ENCODE results near the gene CDC5L.

DNA sequence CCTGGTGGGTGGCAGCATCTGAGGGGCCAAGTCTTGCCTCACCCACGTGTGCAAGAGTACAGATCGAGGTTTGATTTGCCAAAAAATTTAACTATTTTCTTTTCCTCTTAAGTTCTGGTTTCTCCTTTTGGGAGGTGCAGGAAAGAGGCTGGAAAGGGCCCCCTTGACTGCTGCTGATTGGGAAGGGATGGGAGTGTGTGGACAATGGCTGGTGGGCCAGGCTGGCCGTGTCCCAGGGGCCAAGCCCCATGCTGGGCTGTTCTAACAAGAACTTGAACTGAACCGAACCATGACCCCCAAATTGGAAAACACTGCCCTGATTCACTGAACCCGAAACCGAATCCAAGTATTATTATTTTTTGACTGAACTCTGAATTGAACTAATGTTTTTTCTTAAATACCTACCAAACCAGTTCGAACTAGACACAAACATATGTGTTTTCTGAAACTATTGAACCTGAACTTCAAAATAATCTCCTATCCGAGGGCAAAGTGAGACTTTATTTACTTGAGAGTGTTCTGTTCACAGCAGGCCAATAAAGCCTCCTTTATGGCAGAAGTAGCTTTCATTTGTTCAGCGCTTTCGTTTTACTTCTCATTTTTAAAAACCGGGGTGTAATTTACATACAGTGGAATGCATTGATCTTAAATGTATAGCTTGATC lies 91.2 kb downstream of the CDC5L start:
- TF ChIP-seq, protein P1, sequence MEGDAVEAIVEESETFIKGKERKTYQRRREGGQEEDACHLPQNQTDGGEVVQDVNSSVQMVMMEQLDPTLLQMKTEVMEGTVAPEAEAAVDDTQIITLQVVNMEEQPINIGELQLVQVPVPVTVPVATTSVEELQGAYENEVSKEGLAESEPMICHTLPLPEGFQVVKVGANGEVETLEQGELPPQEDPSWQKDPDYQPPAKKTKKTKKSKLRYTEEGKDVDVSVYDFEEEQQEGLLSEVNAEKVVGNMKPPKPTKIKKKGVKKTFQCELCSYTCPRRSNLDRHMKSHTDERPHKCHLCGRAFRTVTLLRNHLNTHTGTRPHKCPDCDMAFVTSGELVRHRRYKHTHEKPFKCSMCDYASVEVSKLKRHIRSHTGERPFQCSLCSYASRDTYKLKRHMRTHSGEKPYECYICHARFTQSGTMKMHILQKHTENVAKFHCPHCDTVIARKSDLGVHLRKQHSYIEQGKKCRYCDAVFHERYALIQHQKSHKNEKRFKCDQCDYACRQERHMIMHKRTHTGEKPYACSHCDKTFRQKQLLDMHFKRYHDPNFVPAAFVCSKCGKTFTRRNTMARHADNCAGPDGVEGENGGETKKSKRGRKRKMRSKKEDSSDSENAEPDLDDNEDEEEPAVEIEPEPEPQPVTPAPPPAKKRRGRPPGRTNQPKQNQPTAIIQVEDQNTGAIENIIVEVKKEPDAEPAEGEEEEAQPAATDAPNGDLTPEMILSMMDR (IDR thresholded peaks at IDR 0.05; ENCODE audit: insufficient read depth, low read depth, low read length) = no peak
- TF ChIP-seq EZH2 (IDR thresholded peaks at IDR 0.05; ENCODE audit: insufficient read depth, low read length) = no peak
